HCT116 (cell line): Measurements from ENCODE around the gene ZNF80. TPM values are rescaled to one million over a fixed set of nuclear protein-coding genes. Genes with fewer than 3 reads are reported as not detected.

ENCODE experiments used
- ATAC-seq: fragments of 200-7000 bp; cut with Tn5 transposase; 2 replicates; pipeline ENCODE4 v1.9.1; 2020; ENCODE audit warnings: mild to moderate bottlenecking, moderate library complexity
- BruUV-seq: library from RNA; stranded (reverse); fragments of 400-500 nt; replicated peaks from 2 replicates; lab custom pipeline; 2021; lab: Mats Ljungman, UMichigan
- CTCF ChIA-PET: fragments of 300-600 bp; sonication (Branson Sonifier 250); formaldehyde crosslinking; loops from one replicate; lab custom pipeline; 2021; ENCODE audit warnings: antibody characterized with exemption; lab: Charles Lee
- POLR2A ChIA-PET: fragments of 300-600, 350-600 bp; sonication (Branson Sonifier 250); formaldehyde crosslinking; loops from one replicate; lab custom pipeline; 2021; ENCODE audit warnings: antibody characterized with exemption; lab: Charles Lee
- RAD21 ChIA-PET, 2 experiments: fragments of 300-600 bp; sonication (Branson Sonifier 250); formaldehyde crosslinking; loops; one replicate each; lab custom pipeline; 2023; ENCODE audit warnings: low total read pairs in 2 of 2; ENCODE audit not compliant: uncharacterized antibody in 2 of 2, unreplicated experiment in 2 of 2, low non-redundant PET in 1 of 2; lab: Charles Lee
- DNase-seq: peaks from one replicate; pipeline ENCODE4 v3.0.0-alpha.2; 2010; ENCODE audit warnings: low read depth, low spot score
- H2AFZ ChIP-seq: fragments of 200-600 bp; shearing (Covaris generic), sonication (generic); 2 replicates; pipeline ENCODE4 v1.6.1; 2017; ENCODE audit warnings: low read depth, mixed run types, mixed read lengths, antibody characterized with exemption, low read length; ENCODE audit not compliant: poor library complexity, severe bottlenecking
- H3K27ac ChIP-seq: 2 replicates; pipeline ENCODE4 v1.5.1; 2012; ENCODE audit warnings: low read depth, low read length
- H3K27me3 ChIP-seq: fragments of 200-600 bp; sonication (generic); 2 replicates; pipeline ENCODE4 v1.6.1; 2016; ENCODE audit warnings: mixed run types, low read length, mixed read lengths; ENCODE audit not compliant: insufficient read depth
- H3K36me3 ChIP-seq, 2 experiments: fragments of 200-500 bp in 1 of 2; fragments of 200-600 bp in 1 of 2; sonication (Bioruptor generic) in 1 of 2; sonication (generic) in 1 of 2; 2 replicates each; pipeline versions ENCODE4 v1.5.1 to v1.6.1; 2014 to 2016; ENCODE audit warnings: low read length in 2 of 2, inconsistent platforms in 1 of 2, mixed read lengths in 1 of 2, mixed run types in 1 of 2; ENCODE audit not compliant: insufficient read depth in 2 of 2, control insufficient read depth in 1 of 2
- H3K4me1 ChIP-seq, 2 experiments: fragments of 200-600 bp in 1 of 2; sonication (generic) in 1 of 2; 2 replicates each; pipeline versions ENCODE4 v1.5.1 to v1.6.1; 2012 to 2017; ENCODE audit warnings: low read length in 2 of 2, inconsistent platforms in 1 of 2, mild to moderate bottlenecking in 1 of 2, mixed read lengths in 1 of 2, mixed run types in 1 of 2, moderate library complexity in 1 of 2; ENCODE audit not compliant: insufficient read depth in 2 of 2, control insufficient read depth in 1 of 2
- H3K4me2 ChIP-seq: fragments of 200-600 bp; sonication (generic); 2 replicates; pipeline ENCODE4 v1.6.1; 2017; ENCODE audit warnings: mixed run types, low read length, mixed read lengths
- H3K4me3 ChIP-seq, 2 experiments: fragments of 200-600 bp in 1 of 2; sonication (generic) in 1 of 2; replicated peaks in 1 of 2; 2 replicates each; pipeline ENCODE4 v1.5.1; 2011 to 2016; ENCODE audit warnings: low read length in 2 of 2, control low read depth in 1 of 2, low read depth in 1 of 2, mild to moderate bottlenecking in 1 of 2, mixed read lengths in 1 of 2, mixed run types in 1 of 2
- H3K79me2 ChIP-seq: fragments of 200-600 bp; sonication (generic); 2 replicates; pipeline ENCODE4 v1.6.1; 2017; ENCODE audit warnings: mild to moderate bottlenecking, mixed run types, low read length, moderate library complexity, mixed read lengths; ENCODE audit not compliant: insufficient read depth
- H3K9ac ChIP-seq: fragments of 200-600 bp; sonication (generic); 2 replicates; pipeline ENCODE4 v1.6.1; 2016; ENCODE audit warnings: low read length, mixed read lengths
- H3K9me2 ChIP-seq: fragments of 200-600 bp; sonication (generic), shearing (Covaris generic); 2 replicates; pipeline ENCODE4 v1.6.1; 2017; ENCODE audit warnings: mixed run types, mild to moderate bottlenecking, moderate library complexity; ENCODE audit not compliant: insufficient read depth
- H3K9me3 ChIP-seq, 2 experiments: fragments of 200-500 bp in 1 of 2; fragments of 200-600 bp in 1 of 2; sonication (Bioruptor generic) in 1 of 2; sonication (generic) in 1 of 2; 2 replicates each; pipeline ENCODE4 v1.6.1; 2014 to 2017; ENCODE audit warnings: low read length in 2 of 2, mixed read lengths in 2 of 2, inconsistent platforms in 1 of 2, low read depth in 1 of 2, mild to moderate bottlenecking in 1 of 2, mixed run types in 1 of 2, moderate library complexity in 1 of 2; ENCODE audit not compliant: control insufficient read depth in 1 of 2, insufficient read depth in 1 of 2
- H4K20me1 ChIP-seq: fragments of 200-600 bp; sonication (generic), shearing (Covaris generic); 2 replicates; pipeline ENCODE4 v1.6.1; 2017; ENCODE audit warnings: mixed run types, mild to moderate bottlenecking, moderate library complexity; ENCODE audit not compliant: insufficient read depth
- CBX3 ChIP-seq: IDR thresholded peaks from 2 replicates; pipeline ENCODE4 v1.6.1; 2012; ENCODE audit warnings: low read depth
- CEBPB ChIP-seq: IDR thresholded peaks from 2 replicates; pipeline ENCODE4 v1.6.1; 2012; ENCODE audit warnings: low read depth
- REST ChIP-seq: IDR thresholded peaks from 2 replicates; pipeline ENCODE4 v1.6.1; 2012; ENCODE audit warnings: low read depth
- SP1 ChIP-seq: IDR thresholded peaks from 2 replicates; pipeline ENCODE4 v1.6.1; 2012; ENCODE audit warnings: low read depth
- SRF ChIP-seq: IDR thresholded peaks from 2 replicates; pipeline ENCODE4 v1.6.1; 2012; ENCODE audit warnings: low read depth
- TCF7L2 ChIP-seq: IDR thresholded peaks from 2 replicates; pipeline ENCODE4 v1.7.0; 2011; ENCODE audit warnings: borderline replicate concordance, inconsistent platforms; ENCODE audit not compliant: insufficient read depth, insufficient read length; ENCODE audit errors: extremely low read depth
- ZBTB33 ChIP-seq: IDR thresholded peaks from 2 replicates; pipeline ENCODE4 v1.6.1; 2011; ENCODE audit warnings: mild to moderate bottlenecking, low read length, moderate library complexity; ENCODE audit not compliant: insufficient replicate concordance; ENCODE audit errors: extremely low read depth
- ZFX ChIP-seq: fragments of 450-650 bp; IDR thresholded peaks from 2 replicates; pipeline ENCODE4 v1.6.1; 2017
- intact Hi-C: fragments of 100-400 bp; cut with micrococcal nuclease; formaldehyde crosslinking; loops from 2 replicates; pipeline ENCODE4 v1.10.0; 2022
- total RNA-seq: library from RNA; stranded (reverse); gene quantifications from one replicate; pipeline ENCODE4 v1.2.1, GENCODE V29; 2021; ENCODE audit not compliant: unreplicated experiment

ZNF80 gene
- total RNA-seq, 1 experiment from 2014 or later: 0.12 TPM

DNA sequence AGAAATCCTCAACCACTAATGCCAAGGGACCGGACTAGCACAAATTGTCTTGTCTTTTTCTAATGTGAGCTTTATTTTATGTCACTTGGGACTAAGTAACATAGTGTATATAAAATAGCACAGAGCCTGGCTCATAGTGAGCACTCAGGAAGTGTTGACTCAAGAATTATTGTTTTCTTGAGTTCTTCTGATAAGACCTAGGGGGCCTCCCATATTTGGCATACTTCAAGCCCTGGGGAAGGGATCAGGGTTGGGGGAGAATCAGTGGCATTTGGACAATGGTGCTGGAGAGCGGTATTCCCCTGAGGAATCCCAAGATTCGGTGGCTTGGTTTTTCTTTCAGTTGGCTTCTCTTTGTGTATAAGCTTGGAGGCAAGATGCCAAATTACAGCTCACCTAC lies 19.4 kb downstream of the ZNF80 start:
- BruUV-seq: no TSS peak
- no peaks in the 10 kb centered on the region for H4K20me1 ChIP-seq
- H2AFZ ChIP-seq: no peak overlapping the region
- no peak for TF ChIP-seq CEBPB
- TF ChIP-seq SP1: no peak
- TF ChIP-seq ZBTB33: no peak
- no peak for TF ChIP-seq CBX3
- TF ChIP-seq REST: no peak
- no peak for TF ChIP-seq ZFX
- TF ChIP-seq TCF7L2: no peak
- no peak for TF ChIP-seq SRF
- no peak overlapping the region for H3K27ac ChIP-seq
- DNase-seq: no peak
- no peaks in the 10 kb centered on the region for H3K79me2 ChIP-seq
- POLR2A ChIA-PET: no interaction called here
- H3K27me3 ChIP-seq: peaks cover 15% of the 10 kb centered on the region; the same call in 1 of the 2 replicates
- CTCF ChIA-PET: no interaction called here
- no peaks in the 10 kb centered on the region for H3K4me1 ChIP-seq
- no peak overlapping the region for H3K4me3 ChIP-seq
- no peak overlapping the region for H3K9ac ChIP-seq
- H3K9me3 ChIP-seq: no peaks in the 10 kb centered on the region
- intact Hi-C loops: no loop called here
- H3K4me2 ChIP-seq: no peak overlapping the region
- RAD21 ChIA-PET: no interaction called here
- no peaks in the 10 kb centered on the region for H3K36me3 ChIP-seq
- ATAC-seq: no peak
- H3K9me2 ChIP-seq: no peaks in the 10 kb centered on the region; the same call in 1 of the 2 replicates
